IMR-90 (cell line): ENCODE data around the gene DNAJC3. TPM values are rescaled to one million over a fixed set of nuclear protein-coding genes. Genes with fewer than 3 reads are reported as not detected.

Experiments used
- ATAC-seq: fragments of 200-7000 bp; cut with Tn5 transposase; 2 replicates; pipeline ENCODE4 v1.9.1; 2020; ENCODE audit warnings: low read depth, mild to moderate bottlenecking, moderate library complexity
- BruUV-seq: library from RNA; stranded (reverse); fragments of 400-500 nt; replicated peaks from 2 replicates; lab custom pipeline; 2021; lab: Mats Ljungman, UMichigan
- CTCF ChIA-PET: fragments of 300-600 bp; formaldehyde crosslinking; extraction: SDS; loops from one replicate; lab custom pipeline; 2021; ENCODE audit warnings: antibody characterized with exemption; lab: Yijun Ruan, JAX
- POLR2A ChIA-PET: fragments of 300-600 bp; sonication (Branson Sonifier 250); formaldehyde crosslinking; loops from one replicate; lab custom pipeline; 2022; ENCODE audit warnings: antibody characterized with exemption; ENCODE audit not compliant: unreplicated experiment; lab: Charles Lee
- DNase-seq: peaks from one replicate; pipeline ENCODE4 v3.0.0; 2013
- H2AFZ ChIP-seq: replicated peaks from 2 replicates; pipeline ENCODE3; 2013; ENCODE audit warnings: low read length, mild to moderate bottlenecking; ENCODE audit not compliant: poor library complexity
- H2AK5ac ChIP-seq: 2 replicates; pipeline ENCODE4 v1.6.1; 2013; ENCODE audit warnings: low read depth, low read length, inconsistent platforms
- H2AK9ac ChIP-seq: replicated peaks from 2 replicates; pipeline ENCODE3; 2013; ENCODE audit warnings: mild to moderate bottlenecking, low read depth, low read length, moderate library complexity; ENCODE audit not compliant: poor library complexity
- H2BK120ac ChIP-seq: 2 replicates; pipeline ENCODE4 v1.6.1; 2013; ENCODE audit warnings: low read depth, low read length, inconsistent platforms
- H2BK15ac ChIP-seq: 3 replicates; pipeline ENCODE4 v1.6.1; 2013; ENCODE audit warnings: low read depth, low read length, inconsistent platforms
- H2BK20ac ChIP-seq: 2 replicates; pipeline ENCODE4 v1.6.1; 2013; ENCODE audit warnings: low read depth, mild to moderate bottlenecking, inconsistent platforms, low read length, moderate library complexity
- H2BK5ac ChIP-seq: 2 replicates; pipeline ENCODE4 v1.6.1; 2013; ENCODE audit warnings: mild to moderate bottlenecking, low read depth, low read length, inconsistent platforms; ENCODE audit not compliant: poor library complexity, severe bottlenecking
- H3K14ac ChIP-seq: replicated peaks from 2 replicates; pipeline ENCODE4 v1.6.1; 2013; ENCODE audit warnings: low read depth, low read length, inconsistent platforms
- H3K18ac ChIP-seq: 2 replicates; pipeline ENCODE4 v1.6.1; 2013; ENCODE audit warnings: low read depth, low read length, control low read depth
- H3K23ac ChIP-seq: 2 replicates; pipeline ENCODE4 v1.6.1; 2013; ENCODE audit warnings: low read depth, low read length, inconsistent platforms
- H3K27ac ChIP-seq: 2 replicates; pipeline ENCODE4 v1.5.1; 2013; ENCODE audit warnings: mild to moderate bottlenecking, control low read depth, low read length; ENCODE audit not compliant: insufficient read depth
- H3K27me3 ChIP-seq: 2 replicates; pipeline ENCODE4 v1.6.1; 2013; ENCODE audit warnings: low read length; ENCODE audit not compliant: control insufficient read depth, insufficient read depth
- H3K36me3 ChIP-seq: 2 replicates; pipeline ENCODE4 v1.6.1; 2013; ENCODE audit warnings: low read length, mixed read lengths; ENCODE audit not compliant: control insufficient read depth, insufficient read depth
- H3K4ac ChIP-seq: 2 replicates; pipeline ENCODE4 v1.6.1; 2013; ENCODE audit warnings: low read depth, low read length, inconsistent platforms
- H3K4me1 ChIP-seq: 2 replicates; pipeline ENCODE4 v1.6.1; 2013; ENCODE audit warnings: low read length, mixed read lengths; ENCODE audit not compliant: control insufficient read depth, insufficient read depth
- H3K4me2 ChIP-seq: 2 replicates; pipeline ENCODE4 v1.6.1; 2013; ENCODE audit warnings: low read depth, mild to moderate bottlenecking, control low read depth, low read length, moderate library complexity
- H3K4me3 ChIP-seq: 2 replicates; pipeline ENCODE4 v1.5.1; 2013; ENCODE audit warnings: low read depth, mild to moderate bottlenecking, control low read depth, low read length, moderate library complexity; ENCODE audit not compliant: insufficient read depth
- H3K56ac ChIP-seq: 2 replicates; pipeline ENCODE4 v1.6.1; 2013; ENCODE audit warnings: low read length, inconsistent platforms; ENCODE audit not compliant: insufficient read depth; ENCODE audit errors: extremely low read depth
- H3K79me1 ChIP-seq, 2 experiments: 2 replicates each; pipeline ENCODE4 v1.6.1; 2013; ENCODE audit warnings: low read length in 2 of 2, inconsistent platforms in 1 of 2, low read depth in 1 of 2
- H3K9ac ChIP-seq: 2 replicates; pipeline ENCODE4 v1.6.1; 2013; ENCODE audit warnings: low read depth, low read length, control low read depth
- H3K9me1 ChIP-seq: 2 replicates; pipeline ENCODE4 v1.6.1; 2013; ENCODE audit warnings: low read length, inconsistent platforms; ENCODE audit not compliant: insufficient read depth
- H3K9me3 ChIP-seq: 2 replicates; pipeline ENCODE4 v1.6.1; 2013; ENCODE audit warnings: low read length; ENCODE audit not compliant: control insufficient read depth, insufficient read depth
- H4K20me1 ChIP-seq: 2 replicates; pipeline ENCODE4 v1.6.1; 2013; ENCODE audit warnings: low read length, inconsistent platforms; ENCODE audit not compliant: insufficient read depth
- H4K5ac ChIP-seq: 2 replicates; pipeline ENCODE4 v1.6.1; 2013; ENCODE audit warnings: mild to moderate bottlenecking, low read depth, low read length, control low read depth
- H4K8ac ChIP-seq, 2 experiments: 2 replicates each; pipeline ENCODE4 v1.6.1; 2013; ENCODE audit warnings: low read depth in 2 of 2, low read length in 2 of 2, control low read depth in 1 of 2, inconsistent platforms in 1 of 2
- H4K91ac ChIP-seq: 2 replicates; pipeline ENCODE4 v1.6.1; 2013; ENCODE audit warnings: low read depth, low read length, inconsistent platforms; ENCODE audit not compliant: insufficient read depth
- BHLHE40 ChIP-seq: fragments of 150-350 bp; IDR thresholded peaks from 2 replicates; pipeline ENCODE4 v1.6.1; 2016; ENCODE audit warnings: mild to moderate bottlenecking, low read depth, low read length
- CHD1 ChIP-seq: IDR thresholded peaks from 2 replicates; pipeline ENCODE4 v1.6.1; 2012; ENCODE audit warnings: low read depth, low read length, improper control_type of control experiment
- CTCF ChIP-seq: conservative IDR thresholded peaks from 2 replicates; pipeline ENCODE4 v1.5.1; 2012; ENCODE audit warnings: mild to moderate bottlenecking, low read depth, low read length, improper control_type of control experiment
- MAFK ChIP-seq: IDR thresholded peaks from 2 replicates; pipeline ENCODE4 v1.6.1; 2012; ENCODE audit warnings: low read depth, low read length, improper control_type of control experiment
- POLR2A ChIP-seq: IDR thresholded peaks from 2 replicates; pipeline ENCODE4 v1.6.1; 2012; ENCODE audit warnings: mild to moderate bottlenecking, low read depth, low read length
- RFX5 ChIP-seq: IDR thresholded peaks from 2 replicates; pipeline ENCODE4 v1.8.0; 2012; ENCODE audit warnings: low read depth, mild to moderate bottlenecking, low read length, moderate library complexity
- SMC3 ChIP-seq: fragments of 150-350 bp; IDR thresholded peaks from 2 replicates; pipeline ENCODE4 v1.6.1; 2016; ENCODE audit warnings: low read depth, mild to moderate bottlenecking, antibody characterized with exemption, low read length, moderate library complexity
- WGBS, 2 experiments: methylation state at CpG; one replicate each; pipeline versions ENCODE4 v1.1.5 to v1.1.7; 2013; ENCODE audit warnings: missing lambda C conversion rate in 2 of 2; ENCODE audit not compliant: insufficient read length in 1 of 2; ENCODE audit errors: extremely low coverage in 2 of 2; 5-methylcytosine and 5-hydroxymethylcytosine counted together
- dilution Hi-C: fragments of 300-500 bp; cut with HindIII; formaldehyde crosslinking; loops from one replicate; pipeline ENCODE4 v1.14.3; 2018; ENCODE audit warnings: low sequenced_read_pairs; ENCODE audit not compliant: unreplicated experiment
- in situ Hi-C: fragments of 300-500 bp; cut with MboI; formaldehyde crosslinking; loops from 3 replicates; pipeline ENCODE4 v1.14.3; 2019; ENCODE audit warnings: low sequenced_read_pairs, inconsistent platforms, mixed read lengths
- intact Hi-C: fragments of 100-400 bp; cut with micrococcal nuclease; formaldehyde crosslinking; loops from 2 replicates; pipeline ENCODE4 v1.10.0; 2022
- polyA plus RNA-seq, 3 experiments: library from polyadenylated mRNA; depleted of rRNA; stranded (reverse); fragments of >200 nt; gene quantifications; 2 replicates each; pipeline ENCODE4 v1.2.3, GENCODE V29; 2012; ENCODE audit warnings: low replicate concordance in 1 of 3
- total RNA-seq: library from RNA; depleted of rRNA; stranded (reverse); fragments of >200 nt; gene quantifications from 2 replicates; pipeline ENCODE4 v1.2.3, GENCODE V29; 2012

The DNAJC3 gene
- total and polyA plus RNA-seq, 2 of the 4 experiments (the other 2 are of a cell fraction) = 10.7 to 28.5 TPM

GRCh38 chr13:95726876-95727275, 49.9 kb downstream of the DNAJC3 start:
- no peak overlapping the region for H3K4me2 ChIP-seq
- H4K20me1 ChIP-seq = no peaks in the 10 kb centered on the region; the same call in 1 of the 2 replicates
- DNase-seq = no peak
- no CpG with 5 or more reads among the region's 3 CpGs for WGBS, 2 experiments
- H3K9me3 ChIP-seq = no peaks in the 10 kb centered on the region; the same call in 1 of the 2 replicates
- H3K4me3 ChIP-seq = no peak overlapping the region
- no peak overlapping the region for H2AK5ac ChIP-seq
- H3K4ac ChIP-seq = no peak overlapping the region
- no peak overlapping the region for H2AK9ac ChIP-seq
- no peak overlapping the region for H4K5ac ChIP-seq
- H3K18ac ChIP-seq = no peak overlapping the region
- no peak overlapping the region for H2AFZ ChIP-seq
- no peak overlapping the region for H3K9ac ChIP-seq
- peaks cover 11 to 24% of the 10 kb centered on the region in 2 experiments; a peak in 3 of 4 replicates for H3K79me1 ChIP-seq
- ChIA-PET CTCF (no interaction called here), POLR2A (no interaction called here)
- H3K23ac ChIP-seq = no peak overlapping the region
- no peak overlapping the region for H3K27ac ChIP-seq
- H2BK20ac ChIP-seq = no peak overlapping the region
- no peak overlapping the region for H3K14ac ChIP-seq
- no peak overlapping the region for H4K8ac ChIP-seq
- no peaks in the 10 kb centered on the region for H3K27me3 ChIP-seq
- intact Hi-C loops (no loop called here), dilution Hi-C loops (no loop called here), in situ Hi-C loops (no loop called here)
- peaks cover 2% of the 10 kb centered on the region for H3K36me3 ChIP-seq
- H4K91ac ChIP-seq = no peak overlapping the region
- no peaks in the 10 kb centered on the region for H3K4me1 ChIP-seq
- no peak overlapping the region for H2BK5ac ChIP-seq
- no TSS peak for BruUV-seq
- H3K56ac ChIP-seq = no peak overlapping the region
- peaks cover 3% of the 10 kb centered on the region; the same call in 1 of the 2 replicates for H3K9me1 ChIP-seq
- no peak for ATAC-seq
- H2BK120ac ChIP-seq = no peak overlapping the region
- TF ChIP-seq CTCF (no peak), POLR2A (no peak), BHLHE40 (no peak), SMC3 (no peak), RFX5 (no peak), CHD1 (no peak), MAFK (no peak)
- H2BK15ac ChIP-seq = no peak overlapping the region
